ENCODE data around the gene MAPK13. TPM values are rescaled to one million over a fixed set of nuclear protein-coding genes. Genes with fewer than 3 reads are reported as not detected.

Gene MAPK13
- total RNA-seq, 1 donor from 2014 or later = 5.8 TPM

DNA sequence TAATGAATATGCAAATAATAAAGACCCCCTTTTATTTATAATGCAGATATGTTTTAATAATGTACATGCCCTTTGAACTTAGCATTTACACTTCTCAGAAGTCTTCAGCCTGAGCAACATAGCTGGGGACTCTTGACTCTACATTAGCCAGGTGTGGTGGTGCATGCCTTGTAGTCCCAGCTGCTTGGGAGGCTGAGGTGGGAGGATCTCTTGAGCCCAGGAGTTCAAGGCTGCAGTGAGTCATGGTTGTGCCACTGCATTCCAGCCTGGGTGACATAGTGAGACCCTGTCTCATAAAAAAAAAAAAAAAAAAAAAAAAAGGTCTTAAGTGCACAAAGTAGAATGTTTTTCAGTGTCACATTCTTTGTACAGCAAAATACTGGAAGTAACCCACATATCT, 17.3 kb upstream of the MAPK13 start:
- H3K27ac Mint-ChIP-seq (ENCODE audit: unreplicated experiment) = no peak overlapping the region
- H3K4me3 Mint-ChIP-seq (ENCODE audit: unreplicated experiment) = no peak overlapping the region
- no peak for TF ChIP-seq EZH2 (IDR thresholded peaks at IDR 0.05; ENCODE audit: insufficient read depth, low read length)
- no peak for TF ChIP-seq CTCF (IDR thresholded peaks at IDR 0.05; ENCODE audit: insufficient read depth, low read depth, low read length)
- H3K4me1 ChIP-seq (ENCODE audit: insufficient read depth, low read length) = no peaks in the 10 kb centered on the region
- H3K27ac ChIP-seq (ENCODE audit: low read depth, low read length) = no peak overlapping the region
- no peak overlapping the region for H2AFZ ChIP-seq (ENCODE audit: low read depth, low read length)
- H3K4me2 ChIP-seq (ENCODE audit: low read length) = no peak overlapping the region
- no peak overlapping the region for H3K9ac ChIP-seq (ENCODE audit: low read length)
- no peaks in the 10 kb centered on the region for H4K20me1 ChIP-seq (ENCODE audit: insufficient read depth, low read length)
- DNase-seq (ENCODE audit: low read depth) = no peak
- no peaks in the 10 kb centered on the region for H3K9me3 Mint-ChIP-seq (ENCODE audit: unreplicated experiment)
- H3K79me2 ChIP-seq (ENCODE audit: insufficient read depth, low read length) = no peaks in the 10 kb centered on the region
- FAIRE-seq = no peak
- H3K4me3 ChIP-seq (ENCODE audit: insufficient read depth, low read depth, low read length) = no peak overlapping the region
- no peaks in the 10 kb centered on the region for H3K9me3 ChIP-seq (ENCODE audit: insufficient read depth, low read depth, low read length)
- peaks cover 30% of the 10 kb centered on the region for H3K36me3 Mint-ChIP-seq (ENCODE audit: low read depth, unreplicated experiment)
- H3K27me3 ChIP-seq (ENCODE audit: insufficient read depth, low read length) = no peaks in the 10 kb centered on the region
- H3K36me3 ChIP-seq (ENCODE audit: insufficient read depth, low read length) = peaks cover 18% of the 10 kb centered on the region
- peaks cover 8% of the 10 kb centered on the region for H3K4me1 Mint-ChIP-seq (ENCODE audit: low read depth, unreplicated experiment)
- H3K27me3 Mint-ChIP-seq (ENCODE audit: low read depth, unreplicated experiment) = no peaks in the 10 kb centered on the region

DNA sequence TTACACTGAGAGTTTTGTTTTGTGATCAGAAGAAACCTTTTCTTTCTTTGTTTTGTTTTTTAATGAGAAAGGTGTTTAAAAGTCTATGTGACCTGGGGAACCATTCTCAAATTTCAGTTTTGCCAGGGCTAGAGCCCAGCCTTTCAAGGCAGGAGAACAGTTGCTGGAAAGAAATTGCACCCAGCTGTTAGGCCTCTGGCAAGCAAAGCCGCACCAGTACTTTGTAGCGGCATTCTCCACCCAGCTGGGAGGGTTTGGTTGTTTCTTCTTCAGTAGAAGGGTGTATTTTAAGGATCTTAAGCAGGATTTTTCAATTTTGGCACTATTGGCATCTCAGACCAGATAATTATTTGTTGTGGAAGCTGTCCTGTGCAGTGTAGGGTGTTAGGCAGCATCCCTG, 16.6 kb upstream of the MAPK13 start:
- Histone ChIP-seq H2AFZ (ENCODE audit: low read depth, low read length) (no peak overlapping the region), H3K9me3 (ENCODE audit: insufficient read depth, low read depth, low read length) (no peaks in the 10 kb centered on the region), H3K27ac (ENCODE audit: low read depth, low read length) (no peak overlapping the region), H3K4me2 (ENCODE audit: low read length) (no peak overlapping the region), H3K4me1 (ENCODE audit: insufficient read depth, low read length) (no peaks in the 10 kb centered on the region), H3K27me3 (ENCODE audit: insufficient read depth, low read length) (no peaks in the 10 kb centered on the region), H4K20me1 (ENCODE audit: insufficient read depth, low read length) (no peaks in the 10 kb centered on the region), H3K79me2 (ENCODE audit: insufficient read depth, low read length) (no peaks in the 10 kb centered on the region), H3K36me3 (ENCODE audit: insufficient read depth, low read length) (peaks cover 15% of the 10 kb centered on the region), H3K4me3 (ENCODE audit: insufficient read depth, low read depth, low read length) (no peak overlapping the region), H3K9ac (ENCODE audit: low read length) (no peak overlapping the region)
- TF ChIP-seq CTCF (IDR thresholded peaks at IDR 0.05; ENCODE audit: insufficient read depth, low read depth, low read length) (no peak), EZH2 (IDR thresholded peaks at IDR 0.05; ENCODE audit: insufficient read depth, low read length) (no peak)
- H3K9me3 Mint-ChIP-seq (ENCODE audit: unreplicated experiment) = no peaks in the 10 kb centered on the region
- no peak overlapping the region for H3K27ac Mint-ChIP-seq (ENCODE audit: unreplicated experiment)
- H3K27me3 Mint-ChIP-seq (ENCODE audit: low read depth, unreplicated experiment) = no peaks in the 10 kb centered on the region
- DNase-seq (ENCODE audit: low read depth) = no peak
- H3K36me3 Mint-ChIP-seq (ENCODE audit: low read depth, unreplicated experiment) = peaks cover 23% of the 10 kb centered on the region
- peak overlapping the region; percentile 46 for H3K4me3 Mint-ChIP-seq (ENCODE audit: unreplicated experiment)
- FAIRE-seq = no peak
- H3K4me1 Mint-ChIP-seq (ENCODE audit: low read depth, unreplicated experiment) = peaks cover 8% of the 10 kb centered on the region

DNA sequence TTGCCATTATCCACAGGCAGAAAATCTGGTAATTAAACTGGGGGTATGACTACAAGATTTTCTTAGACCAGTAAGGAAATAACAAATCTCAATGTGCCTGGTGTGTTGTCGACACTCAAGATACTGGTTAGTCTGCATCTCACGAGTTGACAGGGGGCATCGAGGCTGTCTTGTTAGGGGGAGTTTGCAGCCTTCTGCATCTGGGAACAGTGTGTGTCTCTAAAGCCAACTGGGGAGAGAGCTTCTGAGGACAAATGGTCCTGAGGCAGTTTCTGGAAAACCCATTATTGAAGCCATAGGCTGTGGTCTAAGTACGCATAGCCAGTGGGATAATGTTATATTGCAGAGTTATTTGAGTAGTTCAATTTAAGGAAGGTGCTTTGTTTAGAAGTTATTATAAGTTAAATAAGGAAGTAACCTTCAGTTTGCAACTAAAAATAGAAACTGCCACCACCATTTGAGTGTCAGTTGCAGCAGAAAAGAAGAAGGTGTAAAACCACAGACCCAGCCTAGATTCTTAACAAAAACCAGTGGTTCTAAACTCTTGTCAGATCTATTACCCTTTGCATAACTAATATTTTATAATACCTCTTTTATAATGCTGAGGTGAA, 15.4 kb upstream of the MAPK13 start:
- H3K4me3 Mint-ChIP-seq (ENCODE audit: unreplicated experiment) = no peak overlapping the region
- H3K27ac Mint-ChIP-seq (ENCODE audit: unreplicated experiment) = no peak overlapping the region
- H3K9ac ChIP-seq (ENCODE audit: low read length) = no peak overlapping the region
- H3K36me3 Mint-ChIP-seq (ENCODE audit: low read depth, unreplicated experiment) = peaks cover 18% of the 10 kb centered on the region
- H3K4me1 Mint-ChIP-seq (ENCODE audit: low read depth, unreplicated experiment) = peaks cover 8% of the 10 kb centered on the region
- no peaks in the 10 kb centered on the region for H3K27me3 ChIP-seq (ENCODE audit: insufficient read depth, low read length)
- no peak for DNase-seq (ENCODE audit: low read depth)
- no peak for FAIRE-seq
- H3K79me2 ChIP-seq (ENCODE audit: insufficient read depth, low read length) = no peaks in the 10 kb centered on the region
- no peak overlapping the region for H3K4me3 ChIP-seq (ENCODE audit: insufficient read depth, low read depth, low read length)
- H3K27me3 Mint-ChIP-seq (ENCODE audit: low read depth, unreplicated experiment) = no peaks in the 10 kb centered on the region
- H3K36me3 ChIP-seq (ENCODE audit: insufficient read depth, low read length) = peaks cover 15% of the 10 kb centered on the region
- no peak overlapping the region for H2AFZ ChIP-seq (ENCODE audit: low read depth, low read length)
- no peaks in the 10 kb centered on the region for H4K20me1 ChIP-seq (ENCODE audit: insufficient read depth, low read length)
- H3K9me3 Mint-ChIP-seq (ENCODE audit: unreplicated experiment) = no peaks in the 10 kb centered on the region
- no peak overlapping the region for H3K4me2 ChIP-seq (ENCODE audit: low read length)
- no peaks in the 10 kb centered on the region for H3K4me1 ChIP-seq (ENCODE audit: insufficient read depth, low read length)
- H3K9me3 ChIP-seq (ENCODE audit: insufficient read depth, low read depth, low read length) = no peaks in the 10 kb centered on the region
- no peak for TF ChIP-seq EZH2 (IDR thresholded peaks at IDR 0.05; ENCODE audit: insufficient read depth, low read length)
- no peak for TF ChIP-seq CTCF (IDR thresholded peaks at IDR 0.05; ENCODE audit: insufficient read depth, low read depth, low read length)
- no peak overlapping the region for H3K27ac ChIP-seq (ENCODE audit: low read depth, low read length)
